ENCODE results near the gene C1orf159.
"Not testable (repeated sequence)": the region's sequence is repeated elsewhere in the genome, so short reads cannot be mapped to it uniquely, and the experiment has no call there.

C1orf159 gene

DNA sequence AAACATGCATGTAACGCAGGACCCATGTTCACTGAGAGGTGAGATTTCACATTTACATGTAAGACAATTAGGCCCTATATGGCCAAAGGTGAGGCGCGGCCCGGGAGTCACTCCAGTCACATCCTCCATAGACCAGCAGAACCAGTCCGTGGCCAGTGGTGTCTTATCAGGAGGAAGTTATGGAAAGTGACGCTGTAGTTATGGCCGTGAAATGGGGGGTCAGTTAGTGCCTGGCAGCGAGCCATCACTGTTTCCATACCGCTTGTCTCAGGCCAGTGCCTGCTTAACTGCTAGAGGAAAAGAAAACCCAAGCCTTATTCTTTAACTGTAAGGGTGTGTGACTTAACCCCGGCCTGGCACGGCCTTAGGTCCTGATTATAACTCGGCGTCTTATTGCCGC lies 6.1 kb downstream of the C1orf159 start:
- DNase-seq = no peak
- TF ChIP-seq GATA1 (IDR thresholded peaks at IDR 0.05; ENCODE audit: low read depth, low read length) = no peak
- TF ChIP-seq POLR2A (IDR thresholded peaks at IDR 0.05; ENCODE audit: low read length) = no peak

DNA sequence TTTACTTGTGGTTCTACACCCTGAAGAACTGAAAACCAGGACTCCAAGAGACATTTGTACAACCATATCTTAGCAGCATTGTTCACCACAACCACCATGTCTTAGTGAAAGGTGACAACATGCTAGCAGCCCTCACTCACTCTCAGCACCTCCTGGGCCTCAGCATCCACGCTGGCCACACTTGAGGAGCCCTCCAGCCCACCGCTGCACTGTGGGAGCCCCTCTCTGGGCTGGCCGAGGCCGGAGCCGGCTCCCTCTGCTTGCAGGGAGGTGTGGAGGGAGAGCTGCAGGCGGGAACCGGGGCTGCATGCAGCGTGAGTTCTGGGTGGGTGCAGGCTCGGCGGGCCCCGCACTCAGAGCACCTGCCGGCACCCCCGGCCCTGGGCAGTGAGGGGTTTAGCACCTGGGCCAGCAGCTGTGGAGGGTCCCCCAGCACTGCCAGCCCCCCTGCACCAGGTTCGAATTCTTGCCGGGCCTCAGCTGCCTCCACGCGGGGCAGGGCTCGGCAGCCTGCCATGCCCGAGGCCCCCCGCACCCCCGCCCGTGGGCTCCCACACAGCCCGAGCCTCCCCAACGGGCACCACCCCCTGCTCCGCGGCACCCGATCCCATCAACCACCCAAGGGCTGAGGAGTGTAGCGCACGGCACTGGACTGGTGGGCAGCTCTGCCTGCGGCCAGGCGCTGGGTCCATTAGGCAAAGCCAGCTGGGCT lies 9.2 kb downstream of the C1orf159 start:
- TF ChIP-seq GATA1 (IDR thresholded peaks at IDR 0.05; ENCODE audit: low read depth, low read length) = no peak
- no peak for TF ChIP-seq POLR2A (IDR thresholded peaks at IDR 0.05; ENCODE audit: low read length)
- DNase-seq = no peak

- not testable (repeated sequence) for DNase-seq
These were observed 11.7 kb downstream of the C1orf159 start for GRCh38 chr1:1104152-1104551.

DNA sequence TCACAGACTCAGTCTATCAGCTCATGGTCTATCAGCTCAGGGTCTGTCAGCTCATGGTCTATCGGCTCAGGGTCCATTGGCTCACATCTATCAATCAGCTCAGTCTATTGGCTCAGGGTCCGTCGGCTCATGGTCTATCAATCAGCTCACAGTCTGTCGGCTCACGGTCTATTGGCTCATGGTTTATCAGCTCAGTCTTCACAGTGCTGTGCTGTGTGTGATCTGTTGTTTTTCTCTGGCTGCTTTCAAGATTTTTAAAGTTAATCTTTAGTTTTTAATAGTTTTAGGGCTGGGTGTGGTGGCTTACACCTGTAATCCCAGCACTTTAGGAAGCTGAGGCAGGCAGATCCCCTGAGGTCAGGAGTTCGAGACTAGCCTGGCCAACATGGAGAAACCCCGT lies 14.4 kb downstream of the C1orf159 start:
- TF ChIP-seq POLR2A (IDR thresholded peaks at IDR 0.05; ENCODE audit: low read length) = no peak
- no peak for TF ChIP-seq GATA1 (IDR thresholded peaks at IDR 0.05; ENCODE audit: low read depth, low read length)
- no peak for DNase-seq

DNA sequence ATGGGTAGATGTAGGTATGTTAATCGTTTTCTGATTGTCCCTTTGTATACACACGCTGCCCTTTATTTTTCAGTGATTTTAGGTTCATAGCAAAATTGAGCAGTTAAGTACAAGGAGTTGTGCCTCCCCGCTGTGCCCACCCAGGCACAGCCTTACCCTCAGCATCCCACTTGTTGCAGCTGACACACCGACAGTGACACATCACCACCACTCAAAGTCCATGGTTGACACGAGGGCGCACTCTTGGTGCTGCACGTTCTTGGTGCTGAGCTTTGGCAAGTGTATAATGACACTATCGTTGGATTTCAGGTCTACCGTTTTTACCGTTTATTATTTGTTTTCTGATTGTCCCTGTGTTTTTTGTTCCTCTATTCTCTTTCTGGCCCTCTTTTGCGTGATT lies 15.6 kb downstream of the C1orf159 start:
- DNase-seq = no peak
- TF ChIP-seq GATA1 (IDR thresholded peaks at IDR 0.05; ENCODE audit: low read depth, low read length) = no peak

DNA sequence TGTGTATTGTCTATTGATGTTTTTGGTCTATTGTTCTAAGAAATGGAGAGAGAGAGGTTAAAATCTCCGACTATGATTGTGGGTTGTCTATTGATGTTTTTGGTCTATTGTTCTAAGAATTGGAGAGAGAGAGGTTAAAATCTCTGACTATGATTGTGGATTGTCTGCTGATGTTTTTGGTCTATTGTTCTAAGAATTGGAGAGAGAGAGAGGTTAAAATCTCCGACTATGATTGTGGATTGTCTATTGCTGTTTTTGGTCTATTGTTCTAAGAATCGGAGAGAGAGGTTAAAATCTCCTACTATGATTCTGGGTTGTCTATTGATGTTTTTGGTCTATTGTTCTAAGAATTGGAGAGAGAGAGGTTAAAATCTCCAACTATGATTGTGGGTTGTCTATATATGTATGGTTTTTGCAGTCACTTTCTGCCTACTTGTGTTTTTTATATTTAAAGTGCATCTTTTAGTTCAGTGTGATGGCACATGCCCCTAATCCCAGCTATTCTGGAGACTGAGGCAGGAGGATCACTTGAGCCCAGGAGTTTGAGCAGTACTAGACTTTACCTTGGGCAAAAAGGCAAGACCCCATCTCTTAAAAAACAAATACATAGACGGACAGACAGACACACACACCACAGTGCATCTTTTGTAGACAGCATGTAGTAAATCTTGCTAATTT lies 16.2 kb downstream of the C1orf159 start:
- no peak for DNase-seq

GRCh38 chr1:1098681-1099421 lies 17.0 kb downstream of the C1orf159 start:
- no peak for DNase-seq
- TF ChIP-seq GATA1 (IDR thresholded peaks at IDR 0.05; ENCODE audit: low read depth, low read length) (no peak), POLR2A (IDR thresholded peaks at IDR 0.05; ENCODE audit: low read length) (no peak)

More for the DNA sequence above, 16.2 kb downstream of the C1orf159 start:
- TF ChIP-seq GATA1 (IDR thresholded peaks at IDR 0.05; ENCODE audit: low read depth, low read length) = no peak
- TF ChIP-seq POLR2A (IDR thresholded peaks at IDR 0.05; ENCODE audit: low read length) = no peak

DNA sequence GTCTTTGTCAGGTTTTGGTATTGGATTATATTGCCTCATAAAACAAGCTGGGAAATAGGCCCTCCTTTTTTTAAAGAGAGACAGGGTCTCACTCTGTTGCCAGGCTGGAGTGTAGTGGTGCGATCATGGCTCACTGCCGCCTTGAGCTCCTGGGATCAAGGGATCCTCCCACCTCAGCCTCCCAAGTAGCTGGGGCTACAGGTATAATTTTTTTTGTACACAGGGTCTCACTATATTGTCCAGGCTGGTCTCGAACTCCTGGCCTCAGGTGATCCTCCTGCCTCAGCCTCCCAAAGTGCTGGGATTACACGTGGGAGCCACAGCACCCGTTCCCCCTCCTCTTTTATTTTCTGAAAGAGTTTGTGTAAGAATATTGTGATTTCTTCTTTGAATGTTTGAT lies 19.8 kb downstream of the C1orf159 start:
- not testable (repeated sequence) for DNase-seq

GRCh38 chr1:1094981-1095380 lies 20.9 kb downstream of the C1orf159 start:
- DNase-seq = no peak
- TF ChIP-seq POLR2A (IDR thresholded peaks at IDR 0.05; ENCODE audit: low read length) (no peak), GATA1 (IDR thresholded peaks at IDR 0.05; ENCODE audit: low read depth, low read length) (no peak)

- TF ChIP-seq POLR2A (IDR thresholded peaks at IDR 0.05; ENCODE audit: low read length) = no peak
- no peak for TF ChIP-seq GATA1 (IDR thresholded peaks at IDR 0.05; ENCODE audit: low read depth, low read length)
- DNase-seq = no peak
These were observed 22.3 kb downstream of the C1orf159 start for GRCh38 chr1:1093610-1093943.

GRCh38 chr1:1092894-1093609 lies 22.8 kb downstream of the C1orf159 start:
- DNase-seq = no peak
- TF ChIP-seq GATA1 (IDR thresholded peaks at IDR 0.05; ENCODE audit: low read depth, low read length) (no peak), POLR2A (IDR thresholded peaks at IDR 0.05; ENCODE audit: low read length) (no peak)

DNA sequence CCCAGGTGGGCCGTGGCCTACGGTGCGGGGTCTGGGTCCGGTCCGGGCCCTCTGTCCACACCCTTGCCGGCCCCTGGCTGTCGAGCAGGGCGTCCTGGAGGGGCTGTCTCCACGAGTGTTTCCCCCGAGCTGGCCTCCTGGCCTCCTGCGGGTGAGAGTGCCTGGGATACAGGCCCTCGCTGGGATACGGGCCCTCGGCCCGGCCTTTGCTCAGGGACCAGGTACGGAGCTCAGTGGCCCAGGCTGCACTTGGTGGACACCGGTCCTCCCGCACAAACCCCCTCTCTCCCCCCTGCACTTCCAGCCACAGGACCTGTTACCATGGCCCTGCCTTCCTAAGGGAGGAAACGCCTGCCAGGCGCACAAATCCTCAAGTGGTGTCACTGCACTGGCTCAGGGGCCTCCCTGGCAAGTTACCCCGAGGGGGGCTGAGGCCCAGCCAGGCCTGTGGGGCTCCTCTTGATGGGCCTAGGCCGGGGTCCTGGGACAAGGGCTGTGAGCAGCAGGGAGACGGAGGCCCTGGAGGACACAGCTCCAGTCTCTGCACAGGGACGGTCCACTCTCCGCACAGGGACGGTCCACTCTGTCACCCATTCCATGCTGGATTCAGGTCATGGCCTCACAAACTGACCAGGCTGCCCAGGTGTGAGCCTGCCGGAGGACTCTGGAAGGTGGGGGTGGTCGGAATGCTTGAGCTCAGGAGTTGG lies 23.6 kb downstream of the C1orf159 start:
- TF ChIP-seq POLR2A (IDR thresholded peaks at IDR 0.05; ENCODE audit: low read length) (no peak), GATA1 (IDR thresholded peaks at IDR 0.05; ENCODE audit: low read depth, low read length) (no peak)
- no peak for DNase-seq

DNA sequence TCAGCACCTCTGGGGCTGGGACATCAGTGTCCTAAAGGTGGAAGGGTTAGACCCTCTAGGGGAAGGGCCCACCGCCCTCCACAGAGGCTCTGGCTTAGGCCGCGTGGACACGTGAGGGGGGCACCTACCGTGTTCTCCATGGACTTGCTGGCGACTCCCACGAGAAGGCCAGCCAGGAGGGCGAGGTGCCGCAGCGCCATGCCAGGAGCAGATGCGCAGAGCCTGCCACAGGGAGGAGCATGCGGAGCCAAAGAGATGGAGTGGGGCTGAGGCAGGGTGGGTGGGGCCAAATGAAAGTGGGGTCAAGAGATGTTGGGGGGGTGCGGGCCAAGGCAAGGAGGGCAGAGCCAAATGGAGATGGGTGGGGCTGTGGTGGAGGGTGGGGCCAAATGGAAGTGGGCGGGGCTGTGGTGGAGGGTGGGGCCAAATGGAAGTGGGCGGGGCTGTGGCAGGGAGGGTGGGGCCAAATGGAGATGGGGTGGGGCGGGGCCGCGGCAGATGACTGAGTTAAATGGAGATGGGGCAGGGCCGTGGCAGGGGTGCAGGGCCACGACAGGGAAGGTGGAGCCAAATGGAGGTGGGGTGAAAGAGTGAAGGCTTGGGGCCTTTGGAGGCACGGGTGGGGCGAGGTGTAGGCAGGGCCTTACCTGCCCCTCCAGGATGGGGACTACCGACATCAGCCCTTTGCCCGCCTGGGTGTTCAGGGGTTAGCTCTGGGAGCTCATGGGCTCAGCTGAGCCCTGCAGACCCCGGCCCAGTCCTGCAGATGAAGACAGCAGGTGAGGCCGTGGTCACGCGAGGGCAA lies 24.3 kb downstream of the C1orf159 start:
- no peak for TF ChIP-seq POLR2A (IDR thresholded peaks at IDR 0.05; ENCODE audit: low read length)
- TF ChIP-seq GATA1 (IDR thresholded peaks at IDR 0.05; ENCODE audit: low read depth, low read length) = no peak
- DNase-seq = peak; percentile 36 to 60

All from erythroblast (primary cell).